Dendritic cell treated with granulocyte-macrophage colony-stimulating factor and Interleukin-4, amounts not matched to agents 40 ng/mL and 50 ng/mL, for 4 days (primary cell): ENCODE measurements around the gene ENTPD6.
"Not testable (repeated sequence)": the region's sequence is repeated elsewhere in the genome, so short reads cannot be mapped to it uniquely, and the experiment has no call there.

Experiments
- H3K27ac Mint-ChIP-seq: one replicate; pipeline ENCODE4 v1.8.0; 2022; ENCODE audit warnings: mild to moderate bottlenecking, mixed read lengths
- H3K27me3 Mint-ChIP-seq: one replicate; pipeline ENCODE4 v1.8.0; 2022; ENCODE audit warnings: mild to moderate bottlenecking, mixed read lengths
- H3K36me3 Mint-ChIP-seq: one replicate; pipeline ENCODE4 v1.8.0; 2022; ENCODE audit warnings: low read depth, mixed read lengths
- H3K4me1 Mint-ChIP-seq: one replicate; pipeline ENCODE4 v1.8.0; 2022; ENCODE audit warnings: low read depth, mixed read lengths
- H3K4me3 Mint-ChIP-seq: one replicate; pipeline ENCODE4 v1.8.0; 2022; ENCODE audit warnings: mild to moderate bottlenecking, moderate library complexity, mixed read lengths
- H3K9me3 Mint-ChIP-seq: one replicate; pipeline ENCODE4 v1.8.0; 2022; ENCODE audit warnings: mixed read lengths
- intact Hi-C: fragments of 100-400 bp; cut with micrococcal nuclease; formaldehyde crosslinking; loops from one replicate; pipeline ENCODE4 v1.15.0; 2022

Gene ENTPD6

GRCh38 chr20:25252230-25252651 is 56.7 kb downstream of the ENTPD6 start:
- no peaks in the 10 kb centered on the region for H3K9me3 Mint-ChIP-seq
- H3K4me1 Mint-ChIP-seq, result peaks cover 78% of the 10 kb centered on the region
- H3K36me3 Mint-ChIP-seq, result peaks cover 59% of the 10 kb centered on the region
- H3K27me3 Mint-ChIP-seq, result no peaks in the 10 kb centered on the region
- intact Hi-C loops, result no loop called here
- H3K27ac Mint-ChIP-seq, result no peak overlapping the region
- no peak overlapping the region for H3K4me3 Mint-ChIP-seq

GRCh38 chr20:25252686-25253421 is 57.3 kb downstream of the ENTPD6 start:
- Mint-ChIP-seq H3K9me3 (no peaks in the 10 kb centered on the region), H3K27ac (no peak overlapping the region), H3K4me3 (no peak overlapping the region), H3K27me3 (no peaks in the 10 kb centered on the region), H3K36me3 (peaks cover 58% of the 10 kb centered on the region), H3K4me1 (peaks cover 73% of the 10 kb centered on the region)
- intact Hi-C loops, result no loop called here

- intact Hi-C loops, result no loop called here
- Mint-ChIP-seq H3K4me1 (peaks cover 70% of the 10 kb centered on the region), H3K27me3 (no peaks in the 10 kb centered on the region), H3K9me3 (no peaks in the 10 kb centered on the region), H3K27ac (no peak overlapping the region), H3K4me3 (no peak overlapping the region), H3K36me3 (peaks cover 57% of the 10 kb centered on the region)
Observed at GRCh38 chr20:25253606-25254275, 58.2 kb downstream of the ENTPD6 start.

- no peak overlapping the region for H3K4me3 Mint-ChIP-seq
- peaks cover 63% of the 10 kb centered on the region for H3K36me3 Mint-ChIP-seq
- H3K27ac Mint-ChIP-seq, result no peak overlapping the region
- peaks cover 63% of the 10 kb centered on the region for H3K4me1 Mint-ChIP-seq
- intact Hi-C loops, result no loop called here
- no peaks in the 10 kb centered on the region for H3K27me3 Mint-ChIP-seq
- no peaks in the 10 kb centered on the region for H3K9me3 Mint-ChIP-seq
Observed at GRCh38 chr20:25254571-25254970, 59.1 kb downstream of the ENTPD6 start.

GRCh38 chr20:25254986-25255680 is 59.6 kb downstream of the ENTPD6 start:
- intact Hi-C loops, result no loop called here
- peaks cover 68% of the 10 kb centered on the region for H3K36me3 Mint-ChIP-seq
- peaks cover 59% of the 10 kb centered on the region for H3K4me1 Mint-ChIP-seq

GRCh38 chr20:25256226-25256859 is 60.8 kb downstream of the ENTPD6 start:
- no peak overlapping the region for H3K4me3 Mint-ChIP-seq
- no peak overlapping the region for H3K27ac Mint-ChIP-seq
- no peaks in the 10 kb centered on the region for H3K27me3 Mint-ChIP-seq
- peaks cover under 1% of the 10 kb centered on the region for H3K9me3 Mint-ChIP-seq
- peaks cover 49% of the 10 kb centered on the region for H3K4me1 Mint-ChIP-seq
- intact Hi-C loops, result no loop called here
- peaks cover 73% of the 10 kb centered on the region for H3K36me3 Mint-ChIP-seq

More at GRCh38 chr20:25254986-25255680, 59.6 kb downstream of the ENTPD6 start:
- no peaks in the 10 kb centered on the region for H3K9me3 Mint-ChIP-seq
- H3K27me3 Mint-ChIP-seq, result no peaks in the 10 kb centered on the region
- H3K27ac Mint-ChIP-seq, result no peak overlapping the region
- no peak overlapping the region for H3K4me3 Mint-ChIP-seq

- intact Hi-C loops, result no loop called here
- peaks cover 77% of the 10 kb centered on the region for H3K36me3 Mint-ChIP-seq
- no peaks in the 10 kb centered on the region for H3K27me3 Mint-ChIP-seq
- H3K4me1 Mint-ChIP-seq, result peaks cover 41% of the 10 kb centered on the region
- H3K27ac Mint-ChIP-seq, result no peak overlapping the region
- peaks cover 9% of the 10 kb centered on the region for H3K9me3 Mint-ChIP-seq
- no peak overlapping the region for H3K4me3 Mint-ChIP-seq
Observed at GRCh38 chr20:25257130-25257529, 61.6 kb downstream of the ENTPD6 start.

- intact Hi-C loops, result no loop called here
- Mint-ChIP-seq H3K27ac (no peak overlapping the region), H3K36me3 (peaks cover 75% of the 10 kb centered on the region), H3K4me1 (peaks cover 33% of the 10 kb centered on the region), H3K9me3 (peaks cover 9% of the 10 kb centered on the region), H3K27me3 (no peaks in the 10 kb centered on the region), H3K4me3 (no peak overlapping the region)
Observed at GRCh38 chr20:25257756-25258475, 62.4 kb downstream of the ENTPD6 start.

- no peak overlapping the region for H3K27ac Mint-ChIP-seq
- intact Hi-C loops, result no loop called here
- no peak overlapping the region for H3K4me3 Mint-ChIP-seq
- H3K36me3 Mint-ChIP-seq, result peaks cover 69% of the 10 kb centered on the region
- H3K27me3 Mint-ChIP-seq, result no peaks in the 10 kb centered on the region
- peaks cover 28% of the 10 kb centered on the region for H3K4me1 Mint-ChIP-seq
- H3K9me3 Mint-ChIP-seq, result peaks cover 9% of the 10 kb centered on the region
Observed at GRCh38 chr20:25258476-25258805, 62.9 kb downstream of the ENTPD6 start.

- Mint-ChIP-seq H3K9me3 (peaks cover 9% of the 10 kb centered on the region), H3K36me3 (peaks cover 66% of the 10 kb centered on the region), H3K27me3 (no peaks in the 10 kb centered on the region), H3K4me1 (peaks cover 24% of the 10 kb centered on the region), H3K4me3 (no peak overlapping the region), H3K27ac (no peak overlapping the region)
- intact Hi-C loops, result no loop called here
Observed at GRCh38 chr20:25258828-25259227, 63.3 kb downstream of the ENTPD6 start.

- Mint-ChIP-seq H3K36me3 (peaks cover 66% of the 10 kb centered on the region), H3K27ac (no peak overlapping the region), H3K4me3 (no peak overlapping the region), H3K27me3 (no peaks in the 10 kb centered on the region), H3K9me3 (peaks cover 9% of the 10 kb centered on the region), H3K4me1 (peaks cover 21% of the 10 kb centered on the region)
- intact Hi-C loops, result no loop called here
Observed at GRCh38 chr20:25259358-25259757, 63.8 kb downstream of the ENTPD6 start.

GRCh38 chr20:25259788-25260254 is 64.3 kb downstream of the ENTPD6 start:
- intact Hi-C loops, result no loop called here
- H3K27me3 Mint-ChIP-seq, result no peaks in the 10 kb centered on the region
- no peak overlapping the region for H3K27ac Mint-ChIP-seq
- H3K9me3 Mint-ChIP-seq, result peaks cover 9% of the 10 kb centered on the region
- H3K4me1 Mint-ChIP-seq, result peaks cover 17% of the 10 kb centered on the region
- H3K4me3 Mint-ChIP-seq, result no peak overlapping the region
- peaks cover 71% of the 10 kb centered on the region for H3K36me3 Mint-ChIP-seq

GRCh38 chr20:25260770-25261437 is 65.4 kb downstream of the ENTPD6 start:
- not testable (repeated sequence) for H3K27ac Mint-ChIP-seq

More at GRCh38 chr20:25260770-25261437, 65.4 kb downstream of the ENTPD6 start:
- H3K27me3 Mint-ChIP-seq, H3K4me3 Mint-ChIP-seq, H3K9me3 Mint-ChIP-seq, intact Hi-C loops, H3K4me1 Mint-ChIP-seq: not testable (repeated sequence)
- H3K36me3 Mint-ChIP-seq, result peaks cover 62% of the 10 kb centered on the region
